HEK293 (cell line): ENCODE measurements around the gene ZNF438.

Experiments used
- CTCF ChIA-PET: fragments of 350-600 bp; formaldehyde crosslinking; extraction: SDS; loops from one replicate; lab custom pipeline; 2021; ENCODE audit warnings: antibody characterized with exemption; lab: Yijun Ruan, JAX
- POLR2A ChIA-PET: fragments of 300-600 bp; formaldehyde crosslinking; extraction: SDS; loops from one replicate; lab custom pipeline; 2020; ENCODE audit warnings: antibody characterized with exemption, inconsistent platforms; lab: Yijun Ruan, JAX
- H3K27ac ChIP-seq: fragments of 200-500 bp; sonication (Bioruptor generic); 2 replicates; pipeline ENCODE4 v1.5.1; 2014; ENCODE audit warnings: low read depth, low read length, control low read depth, inconsistent platforms; ENCODE audit errors: extremely low read depth
- H3K36me3 ChIP-seq, 2 experiments: fragments of 200-500 bp in 1 of 2; sonication (Bioruptor generic) in 1 of 2; 1 replicate in 1 of 2; 2 replicates in 1 of 2; pipeline ENCODE4 v1.5.1; 2014 to 2017; ENCODE audit warnings: inconsistent platforms in 2 of 2, low read length in 2 of 2; ENCODE audit not compliant: control insufficient read depth in 2 of 2, insufficient read depth in 1 of 2
- H3K4me1 ChIP-seq: fragments of 200-500 bp; sonication (Bioruptor generic); 2 replicates; pipeline ENCODE4 v1.5.1; 2014; ENCODE audit warnings: mild to moderate bottlenecking, low read length, inconsistent platforms; ENCODE audit not compliant: control insufficient read depth, insufficient read depth
- H3K4me3 ChIP-seq: 2 replicates; pipeline ENCODE4 v1.5.1; 2011; ENCODE audit warnings: low read depth, mild to moderate bottlenecking, control low read depth, low read length, moderate library complexity
- H3K9me3 ChIP-seq: fragments of 200-500 bp; sonication (Bioruptor generic); 2 replicates; pipeline ENCODE4 v1.5.1; 2014; ENCODE audit warnings: low read depth, low read length, inconsistent platforms; ENCODE audit not compliant: control insufficient read depth, insufficient read depth
- INSM2 ChIP-seq: fragments of 450-650 bp; formaldehyde crosslinking; IDR thresholded peaks from 2 replicates; pipeline ENCODE4 v1.5.1; 2016; ENCODE audit warnings: missing biosample characterization, missing genetic modification characterization
- OSR2 ChIP-seq: fragments of 450-650 bp; formaldehyde crosslinking; IDR thresholded peaks from 2 replicates; pipeline ENCODE4 v1.5.1; 2016; ENCODE audit warnings: missing biosample characterization, missing genetic modification characterization
- PATZ1 ChIP-seq: fragments of 450-650 bp; formaldehyde crosslinking; IDR thresholded peaks from 2 replicates; pipeline ENCODE4 v1.5.1; 2016; ENCODE audit warnings: missing biosample characterization, missing genetic modification characterization
- PRDM4 ChIP-seq: fragments of 450-650 bp; formaldehyde crosslinking; IDR thresholded peaks from 2 replicates; pipeline ENCODE4 v1.5.1; 2017; ENCODE audit warnings: missing biosample characterization, missing genetic modification characterization
- REPIN1 ChIP-seq: fragments of 450-650 bp; formaldehyde crosslinking; IDR thresholded peaks from 2 replicates; pipeline ENCODE4 v1.5.1; 2017; ENCODE audit warnings: missing biosample characterization, missing genetic modification characterization, low read depth
- REST ChIP-seq: fragments of 450-650 bp; formaldehyde crosslinking; IDR thresholded peaks from 2 replicates; pipeline ENCODE4 v1.5.1; 2016; ENCODE audit warnings: missing biosample characterization, missing genetic modification characterization
- SP3 ChIP-seq: fragments of 450-650 bp; formaldehyde crosslinking; IDR thresholded peaks from 2 replicates; pipeline ENCODE4 v1.5.1; 2016; ENCODE audit warnings: missing biosample characterization, missing genetic modification characterization
- YY1 ChIP-seq: fragments of 450-650 bp; formaldehyde crosslinking; IDR thresholded peaks from 2 replicates; pipeline ENCODE4 v1.5.1; 2018; ENCODE audit warnings: missing biosample characterization, missing genetic modification characterization
- ZEB2 ChIP-seq: fragments of 450-650 bp; formaldehyde crosslinking; IDR thresholded peaks from 2 replicates; pipeline ENCODE4 v1.5.1; 2016; ENCODE audit warnings: missing biosample characterization, missing genetic modification characterization
- ZFP69B ChIP-seq: fragments of 450-650 bp; formaldehyde crosslinking; IDR thresholded peaks from 2 replicates; pipeline ENCODE4 v1.5.1; 2016; ENCODE audit warnings: missing biosample characterization, missing genetic modification characterization
- ZNF280C ChIP-seq: fragments of 450-650 bp; formaldehyde crosslinking; IDR thresholded peaks from 2 replicates; pipeline ENCODE4 v1.5.1; 2016; ENCODE audit warnings: missing biosample characterization, missing genetic modification characterization
- ZNF433 ChIP-seq: fragments of 450-650 bp; formaldehyde crosslinking; IDR thresholded peaks from 2 replicates; pipeline ENCODE4 v1.5.1; 2016; ENCODE audit warnings: missing biosample characterization, missing genetic modification characterization, low read depth
- ZNF449 ChIP-seq: fragments of 450-650 bp; formaldehyde crosslinking; IDR thresholded peaks from 2 replicates; pipeline ENCODE4 v1.5.1; 2017; ENCODE audit warnings: missing biosample characterization, mild to moderate bottlenecking, missing genetic modification characterization, moderate library complexity
- ZNF488 ChIP-seq: fragments of 450-650 bp; formaldehyde crosslinking; IDR thresholded peaks from 2 replicates; pipeline ENCODE4 v1.5.1; 2016; ENCODE audit warnings: missing biosample characterization, missing genetic modification characterization
- ZNF596 ChIP-seq: fragments of 450-650 bp; IDR thresholded peaks from 2 replicates; pipeline ENCODE4 v1.5.0; 2018; ENCODE audit warnings: missing biosample characterization, mild to moderate bottlenecking, missing genetic modification characterization, moderate library complexity
- ZNF692 ChIP-seq: fragments of 450-650 bp; formaldehyde crosslinking; IDR thresholded peaks from 2 replicates; pipeline ENCODE4 v1.5.1; 2016; ENCODE audit warnings: missing biosample characterization, missing genetic modification characterization
- ZNF837 ChIP-seq: fragments of 450-650 bp; formaldehyde crosslinking; IDR thresholded peaks from 2 replicates; pipeline ENCODE4 v1.5.1; 2016; ENCODE audit warnings: missing biosample characterization, missing genetic modification characterization
- ZSCAN23 ChIP-seq: fragments of 450-650 bp; formaldehyde crosslinking; IDR thresholded peaks from 2 replicates; pipeline ENCODE4 v1.5.1; 2016; ENCODE audit warnings: missing biosample characterization, missing genetic modification characterization
- ZXDB ChIP-seq: fragments of 450-650 bp; formaldehyde crosslinking; IDR thresholded peaks from 2 replicates; pipeline ENCODE4 v1.5.1; 2016; ENCODE audit warnings: missing biosample characterization, missing genetic modification characterization

ZNF438 gene

GRCh38 chr10:31018356-31018750 is 13.3 kb downstream of the ZNF438 start:
- CTCF ChIA-PET = interaction anchor here (0.6 kb wide), 1 partner anchor 567 kb away, joined by 4 read pairs; no protein-coding TSS in a partner anchor
- Histone ChIP-seq H3K4me1 (no peaks in the 10 kb centered on the region), H3K27ac (no peak overlapping the region), H3K9me3 (no peaks in the 10 kb centered on the region), H3K36me3 (no peaks in the 10 kb centered on the region), H3K4me3 (no peak overlapping the region)
- POLR2A ChIA-PET = no interaction called here
- no peak for TF ChIP-seq OSR2
- no peak for TF ChIP-seq PATZ1 (tag by site-specific recombination)
- no peak for TF ChIP-seq ZNF449 (tag by site-specific recombination)
- TF ChIP-seq SP3 (tag by site-specific recombination) = no peak
- no peak for TF ChIP-seq ZNF692 (tag by site-specific recombination)
- TF ChIP-seq INSM2 (tag by site-specific recombination) = no peak
- no peak for TF ChIP-seq REST (tag by site-specific recombination)
- TF ChIP-seq ZNF433 (tag by site-specific recombination) = no peak
- TF ChIP-seq ZNF488 = no peak
- no peak for TF ChIP-seq ZNF837 (tag by site-specific recombination)
- TF ChIP-seq ZNF280C (tag by site-specific recombination) = no peak
- no peak for TF ChIP-seq PRDM4 (tag by site-specific recombination)
- no peak for TF ChIP-seq ZEB2 (tag by site-specific recombination)
- TF ChIP-seq ZSCAN23 (tag by site-specific recombination) = no peak
- no peak for TF ChIP-seq ZFP69B (tag by site-specific recombination)
- no peak for TF ChIP-seq ZNF596 (tag by site-specific recombination)
- TF ChIP-seq YY1 (tag by site-specific recombination) = no peak
- TF ChIP-seq REPIN1 (tag by site-specific recombination) = no peak
- no peak for TF ChIP-seq ZXDB (tag by site-specific recombination)
